ENCODE data around the gene GCK.

The GCK gene

DNA sequence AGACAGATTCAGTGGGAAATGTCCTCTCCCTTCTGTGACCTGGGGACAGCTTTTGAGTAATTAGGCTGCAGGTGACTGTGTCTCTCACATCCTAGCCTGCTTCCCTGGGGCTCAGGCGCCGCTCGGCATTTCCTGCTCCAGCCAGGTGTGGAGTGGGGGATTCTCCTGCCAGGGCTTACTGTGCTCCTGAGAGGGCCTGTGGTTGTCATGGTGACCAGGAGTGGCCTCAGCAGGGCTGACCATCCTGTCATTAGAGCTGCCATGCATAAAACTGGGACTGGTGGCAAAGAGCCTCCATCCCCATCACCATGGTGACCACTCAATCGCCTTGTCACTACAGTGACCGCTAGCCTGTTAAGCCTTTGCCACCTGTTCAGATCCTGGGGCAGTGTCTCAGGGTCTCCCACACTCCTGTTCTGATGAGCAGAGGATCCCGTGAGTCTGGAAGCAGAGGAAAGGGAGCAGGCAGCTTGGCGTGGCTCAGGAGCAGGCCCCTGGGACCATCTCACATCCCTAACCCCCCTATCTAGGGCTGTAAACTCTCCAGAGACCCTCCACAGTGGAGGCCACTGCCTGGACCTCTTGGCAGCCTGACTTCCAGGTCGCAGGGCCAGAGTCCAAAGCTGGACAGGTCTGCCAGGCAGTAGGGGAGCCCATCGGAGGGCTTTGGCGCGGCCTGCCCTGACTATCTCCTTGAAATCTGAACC lies at the start of gene GCK:
Gene GCK, minus strand, starts transcription at position 154 of the 707 bp plus-strand sequence. CDS start 486 bp downstream, outside the sequence.
- no peak for DNase-seq

DNA sequence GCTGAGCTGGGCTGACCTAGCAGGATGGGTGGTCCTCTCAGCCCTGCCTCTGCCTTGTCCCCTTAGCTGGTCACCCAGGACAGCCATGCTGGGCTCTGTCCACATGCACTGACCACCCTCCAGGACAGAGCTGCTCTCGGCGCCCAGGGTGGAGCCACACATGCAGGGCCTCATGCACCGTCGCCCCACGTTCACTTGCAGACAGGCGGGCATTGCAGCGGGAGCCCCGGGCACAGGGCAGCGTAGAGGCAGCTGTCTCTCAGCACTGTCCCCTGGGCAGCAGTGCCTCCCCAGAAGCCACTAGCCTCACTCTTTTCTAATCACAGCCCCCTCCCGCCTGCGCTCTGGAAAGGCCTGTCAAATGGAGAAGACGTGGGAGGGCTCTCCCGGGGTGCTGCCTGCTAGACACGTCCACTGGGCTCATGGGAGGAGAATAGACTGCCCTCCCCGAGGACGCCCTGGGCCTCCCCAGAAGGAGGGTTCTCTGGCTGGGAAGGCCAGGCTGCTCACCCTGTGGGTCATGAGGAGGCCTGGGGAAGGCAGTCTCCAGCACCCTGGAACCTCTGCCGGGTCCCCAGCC lies 49.0 kb upstream of the GCK start:
- no peak for DNase-seq

DNA sequence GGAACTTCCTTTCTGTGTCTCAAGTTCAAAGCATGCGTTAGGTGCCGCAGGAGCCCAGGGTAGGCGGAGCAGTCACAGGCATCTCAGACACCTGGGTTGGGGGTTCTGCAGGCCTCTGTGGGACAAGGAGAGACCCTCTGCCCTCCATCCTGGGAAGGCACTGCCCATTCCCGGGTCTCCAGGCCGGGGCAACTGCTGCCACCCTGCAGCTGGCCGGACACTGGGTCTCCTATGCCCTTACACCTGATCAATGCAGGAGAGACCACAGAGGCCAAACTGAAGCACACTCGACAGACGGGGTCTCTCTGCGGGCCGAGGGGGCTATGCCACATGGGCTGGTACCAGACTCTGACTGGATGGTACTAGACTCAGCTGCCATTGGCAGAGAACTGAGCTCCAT lies 48.5 kb upstream of the GCK start:
- DNase-seq, result no peak

- no peak for DNase-seq
Observed at GRCh38 chr7:44236333-44236728, 47.1 kb upstream of the GCK start.

DNA sequence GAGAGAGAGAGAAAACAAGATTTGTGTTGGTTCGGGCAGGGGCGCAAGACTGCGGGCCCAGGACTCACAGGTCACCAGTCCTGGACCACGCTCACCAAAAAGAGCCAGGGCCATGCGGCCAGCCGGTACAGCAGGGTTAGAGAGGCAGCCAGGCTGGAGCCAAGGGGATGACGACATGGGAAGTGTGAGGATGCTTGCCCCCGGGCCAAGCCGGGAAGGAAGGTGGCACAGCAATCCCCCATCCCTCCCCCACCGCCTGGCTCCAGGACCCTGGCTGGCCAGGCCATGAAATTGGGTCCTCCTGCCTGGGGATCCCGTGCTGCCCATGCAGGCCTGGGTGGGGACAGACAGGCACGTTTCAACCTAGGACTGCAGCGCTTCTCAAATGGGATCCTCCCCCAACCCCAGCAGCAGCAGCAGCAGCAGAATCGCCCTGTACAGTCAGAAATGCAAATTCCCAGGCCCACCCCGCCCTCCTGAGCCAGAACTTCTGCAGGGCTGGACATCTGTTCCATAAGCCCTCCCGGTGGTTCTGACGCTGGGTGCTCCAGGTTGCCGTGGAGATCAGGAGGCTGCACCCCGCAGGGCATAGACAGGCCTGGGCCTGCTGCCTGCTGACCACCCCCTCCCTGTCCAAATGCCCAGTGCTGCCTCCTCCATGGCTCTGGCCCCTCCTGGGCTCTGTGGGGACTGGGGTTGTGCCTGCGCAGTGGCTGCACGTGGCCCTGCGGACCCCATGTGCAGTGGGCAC lies 46.5 kb upstream of the GCK start:
- no peak for DNase-seq

DNA sequence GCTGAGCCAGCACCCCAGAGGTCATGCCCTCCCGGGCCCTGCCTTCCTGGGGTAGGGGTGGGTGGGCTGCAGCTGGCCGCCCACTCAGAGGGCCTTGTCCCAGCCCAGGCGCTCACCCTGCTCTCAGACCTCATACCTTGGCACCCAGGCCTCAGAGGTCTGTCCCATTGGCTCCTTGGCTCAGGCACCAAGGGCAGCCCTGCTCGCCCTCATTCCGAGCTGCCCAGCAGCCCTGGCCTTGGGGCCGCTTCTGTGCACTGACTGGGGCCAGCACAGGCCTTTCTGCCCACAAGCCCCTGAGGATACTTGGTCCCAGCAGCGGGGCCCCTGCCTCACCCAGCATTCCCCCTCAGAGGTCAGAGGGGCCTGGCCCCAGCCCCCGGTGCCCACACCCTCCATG lies 45.8 kb upstream of the GCK start:
- DNase-seq, result no peak

GRCh38 chr7:44232901-44233715 lies 43.9 kb upstream of the GCK start:
- no peak for DNase-seq

GRCh38 chr7:44232396-44232795 lies 43.2 kb upstream of the GCK start:
- no peak for DNase-seq

DNA sequence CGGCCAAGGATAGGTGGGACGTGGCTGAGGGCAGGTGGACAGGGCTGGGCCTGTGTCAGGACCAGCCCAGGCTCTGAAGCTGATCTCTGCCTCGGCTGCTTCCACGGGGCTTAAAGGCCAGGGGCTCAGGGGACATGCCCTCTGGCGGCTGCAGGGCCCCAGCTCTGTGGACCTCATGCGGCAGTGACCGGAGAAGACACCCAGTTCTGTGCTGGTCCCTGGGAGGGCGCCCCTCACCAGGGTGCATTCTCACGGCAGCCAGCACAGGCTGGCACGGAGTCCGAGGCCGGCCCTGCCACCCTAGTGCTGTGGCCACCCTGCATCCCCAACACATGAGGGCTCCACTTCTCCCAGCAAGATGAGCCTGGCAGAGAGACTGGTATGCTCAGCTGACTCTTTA lies 41.8 kb upstream of the GCK start:
- DNase-seq, result no peak

DNA sequence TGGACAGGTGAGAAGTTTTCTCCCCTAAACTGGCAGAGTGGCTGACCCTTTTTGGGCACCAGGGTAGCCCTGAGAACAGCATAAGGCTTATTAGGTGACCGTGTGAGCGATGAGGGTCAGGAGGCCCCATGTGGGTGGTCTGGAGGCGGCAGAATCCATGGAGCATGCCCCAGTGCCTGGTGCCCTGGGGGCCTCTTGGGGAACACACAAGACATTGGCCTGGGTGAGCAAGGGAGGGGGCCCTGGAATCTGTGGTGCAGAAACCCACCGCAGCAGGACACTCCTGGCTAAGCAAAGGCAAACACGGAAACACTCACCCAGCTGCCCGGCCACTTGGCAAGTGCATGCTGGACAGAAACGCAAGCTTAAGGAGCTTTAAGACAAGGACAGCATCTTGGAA lies 41.0 kb upstream of the GCK start:
- no peak for DNase-seq

DNA sequence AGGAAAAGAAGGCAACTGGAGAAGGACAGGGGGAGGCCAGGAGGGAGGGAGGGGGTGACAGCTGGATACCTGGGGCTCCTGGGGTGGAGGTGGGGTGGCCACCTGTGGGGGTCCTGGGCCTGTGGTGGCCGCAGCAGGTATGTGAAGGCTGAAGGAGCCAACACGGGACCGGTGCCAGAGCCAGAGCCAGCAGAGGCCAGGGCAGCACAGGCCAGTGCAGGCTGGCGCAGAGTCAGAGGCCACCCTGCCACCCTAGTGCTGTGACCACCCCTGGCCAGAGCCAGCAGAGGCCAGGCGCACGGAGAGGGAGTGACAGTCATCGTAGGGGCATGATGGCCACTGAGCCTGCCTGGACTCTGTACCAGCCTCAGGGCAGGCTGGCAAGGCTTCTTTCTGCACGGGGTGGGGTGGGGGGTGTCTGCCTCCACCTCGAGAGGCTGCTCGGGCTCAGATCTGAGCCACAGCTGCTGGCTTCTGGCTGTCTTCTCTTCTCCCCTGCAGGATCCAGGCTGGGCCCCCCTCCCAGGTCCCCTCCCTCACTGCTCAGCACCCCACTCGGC lies 40.4 kb upstream of the GCK start:
- no peak for DNase-seq

- no peak for DNase-seq
Observed at GRCh38 chr7:44228571-44229350, 39.5 kb upstream of the GCK start.

GRCh38 chr7:44227911-44228310 lies 38.7 kb upstream of the GCK start:
- DNase-seq, result no peak

GRCh38 chr7:44226396-44226753 lies 37.1 kb upstream of the GCK start:
- DNase-seq, result no peak

- no peak for DNase-seq
Observed at GRCh38 chr7:44225566-44226395, 36.5 kb upstream of the GCK start.

- DNase-seq, result no peak
Observed at GRCh38 chr7:44224974-44225565, 35.8 kb upstream of the GCK start.

DNA sequence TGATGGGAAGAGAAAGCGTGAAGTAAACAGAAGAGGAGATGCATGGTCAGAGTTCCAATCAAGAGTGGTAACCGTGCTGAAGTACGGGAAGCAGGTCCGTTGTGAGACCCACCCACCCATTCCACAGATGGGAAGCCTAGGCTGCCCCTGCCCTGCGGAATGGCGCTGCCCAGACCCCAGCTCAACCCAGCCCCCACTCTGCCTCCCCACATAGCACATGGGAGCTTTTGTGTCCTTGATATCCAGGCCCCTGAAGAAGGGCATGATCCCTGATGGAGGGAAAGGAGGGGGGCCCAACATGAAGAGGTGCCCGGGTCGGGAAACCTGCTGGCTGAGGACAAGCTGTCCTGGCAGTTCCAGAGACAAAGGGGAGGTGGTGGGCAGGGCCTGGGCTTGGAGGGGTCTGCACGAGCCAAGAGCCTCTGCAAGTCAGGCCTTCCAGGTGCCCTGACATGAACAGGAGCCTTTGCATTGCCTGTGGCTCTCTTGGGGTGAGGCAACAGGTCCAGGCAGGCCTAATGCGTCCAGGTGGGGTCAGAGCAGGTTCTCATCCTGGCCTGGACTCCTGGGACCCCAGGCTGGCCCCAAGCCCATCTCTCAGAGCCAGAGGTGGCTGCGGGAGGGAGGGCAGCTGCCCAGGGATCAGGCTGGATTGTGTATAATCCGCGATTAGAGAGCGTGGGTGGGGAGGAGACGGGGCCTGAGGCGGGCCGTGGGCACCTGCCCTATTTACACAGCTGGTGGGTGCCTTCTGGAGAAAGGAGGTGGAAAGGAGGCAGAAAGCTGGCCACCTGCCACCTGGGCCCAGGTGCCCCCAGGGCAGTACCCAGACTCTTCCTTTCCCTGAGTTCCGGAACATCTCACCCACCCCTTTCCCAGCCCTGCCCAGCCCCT lies 35.1 kb upstream of the GCK start:
- DNase-seq, result no peak

DNA sequence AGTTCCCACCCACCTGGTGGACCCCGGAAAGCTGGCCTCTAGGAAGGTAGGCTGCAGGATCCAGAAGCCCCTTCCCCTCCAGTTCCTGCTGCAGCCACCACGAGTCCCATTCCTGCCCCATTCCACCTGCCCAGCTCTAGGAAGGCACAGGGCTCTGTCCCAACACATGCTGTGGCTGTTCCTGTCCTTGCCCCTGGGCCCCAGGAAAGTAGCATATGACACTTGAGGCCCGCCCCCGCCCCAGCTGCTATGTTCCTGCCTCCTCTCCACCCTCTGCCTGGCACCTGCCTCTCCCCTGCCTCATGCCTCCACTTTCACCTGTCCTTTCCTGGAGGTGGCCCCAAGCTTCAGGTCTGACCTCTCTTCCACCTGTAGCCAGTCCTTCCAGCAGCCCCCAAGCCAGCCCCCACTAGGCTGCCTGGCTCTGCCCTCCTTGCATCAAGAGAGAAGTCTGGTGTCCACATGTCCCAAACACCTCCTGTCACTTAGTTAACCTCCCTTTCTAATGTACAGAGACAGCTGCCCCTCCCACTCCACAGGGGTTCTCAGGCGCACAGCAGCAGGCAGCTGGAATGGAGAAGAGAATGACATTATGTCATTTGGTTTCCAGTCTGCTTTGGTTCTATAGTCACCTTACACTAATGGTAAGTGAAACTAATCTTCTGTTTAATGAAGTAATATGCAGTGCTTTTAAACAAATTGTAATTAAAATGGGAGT lies 34.3 kb upstream of the GCK start:
- no peak for DNase-seq

DNA sequence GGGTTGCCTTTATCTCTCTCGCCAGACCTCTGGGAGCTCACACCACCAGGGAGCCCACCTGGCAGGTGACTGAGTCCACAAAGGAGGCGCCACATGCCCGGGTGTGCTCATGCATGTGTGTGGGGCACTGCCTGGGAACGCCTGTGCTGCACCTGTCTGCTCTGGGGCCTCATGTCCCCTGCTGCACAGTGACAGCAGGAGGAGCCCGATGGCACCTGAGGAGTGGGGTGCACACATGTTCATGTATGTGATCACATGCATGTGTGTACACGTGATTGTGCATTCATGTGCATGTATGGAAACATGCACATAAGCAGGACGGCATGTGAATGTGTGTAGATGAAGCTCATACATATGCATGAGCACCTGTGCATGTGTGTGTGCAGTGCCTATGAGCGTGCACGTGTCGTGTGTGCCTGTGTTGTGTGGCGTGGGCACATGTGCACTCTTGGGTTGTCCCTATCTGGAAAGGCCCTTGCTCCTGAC lies 33.6 kb upstream of the GCK start:
- DNase-seq, result no peak

Data from fibroblast of skin of right quadriceps (primary cell).